ENCODE data around the gene TPD52L1.

DNA sequence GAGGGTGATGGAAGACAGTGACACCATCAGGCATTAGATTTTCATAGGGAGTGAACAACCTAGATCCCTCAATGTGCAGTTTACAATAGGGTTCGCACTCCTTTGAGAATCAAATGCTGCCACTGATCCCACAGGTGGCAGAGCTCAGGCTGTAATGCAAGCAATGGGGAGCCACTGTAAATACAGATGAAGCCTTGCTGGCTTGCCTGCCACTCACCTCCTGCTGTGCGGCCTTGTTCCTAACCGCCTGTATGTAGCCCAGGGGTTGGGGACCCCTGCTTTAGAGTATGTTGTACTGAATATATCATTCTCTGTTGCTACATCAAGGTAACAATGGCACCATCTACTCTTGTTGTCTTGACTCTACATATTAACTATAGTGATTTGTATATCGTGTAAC, 37.1 kb downstream of the TPD52L1 start:
- TF ChIP-seq, protein P1, sequence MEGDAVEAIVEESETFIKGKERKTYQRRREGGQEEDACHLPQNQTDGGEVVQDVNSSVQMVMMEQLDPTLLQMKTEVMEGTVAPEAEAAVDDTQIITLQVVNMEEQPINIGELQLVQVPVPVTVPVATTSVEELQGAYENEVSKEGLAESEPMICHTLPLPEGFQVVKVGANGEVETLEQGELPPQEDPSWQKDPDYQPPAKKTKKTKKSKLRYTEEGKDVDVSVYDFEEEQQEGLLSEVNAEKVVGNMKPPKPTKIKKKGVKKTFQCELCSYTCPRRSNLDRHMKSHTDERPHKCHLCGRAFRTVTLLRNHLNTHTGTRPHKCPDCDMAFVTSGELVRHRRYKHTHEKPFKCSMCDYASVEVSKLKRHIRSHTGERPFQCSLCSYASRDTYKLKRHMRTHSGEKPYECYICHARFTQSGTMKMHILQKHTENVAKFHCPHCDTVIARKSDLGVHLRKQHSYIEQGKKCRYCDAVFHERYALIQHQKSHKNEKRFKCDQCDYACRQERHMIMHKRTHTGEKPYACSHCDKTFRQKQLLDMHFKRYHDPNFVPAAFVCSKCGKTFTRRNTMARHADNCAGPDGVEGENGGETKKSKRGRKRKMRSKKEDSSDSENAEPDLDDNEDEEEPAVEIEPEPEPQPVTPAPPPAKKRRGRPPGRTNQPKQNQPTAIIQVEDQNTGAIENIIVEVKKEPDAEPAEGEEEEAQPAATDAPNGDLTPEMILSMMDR (IDR thresholded peaks at IDR 0.05), result no peak
- no peak for TF ChIP-seq POLR2A (IDR thresholded peaks at IDR 0.05)
